WTC11 (cell line): Measurements from ENCODE around the gene CYGB. TPM values are rescaled to one million over a fixed set of nuclear protein-coding genes. Genes with fewer than 3 reads are reported as not detected.
A peak's percentile ranks its signal among the peaks of the same experiment; 100 is the strongest.

ENCODE experiments used
- ATAC-seq: fragments of 200-7000 bp; cut with Tn5 transposase; 2 replicates; pipeline ENCODE4 v1.10.0; 2021; ENCODE audit warnings: mild to moderate bottlenecking, moderate library complexity
- CTCF ChIA-PET: fragments of 300-600 bp; sonication (Branson Sonifier 250); formaldehyde crosslinking; loops from one replicate; lab custom pipeline; 2021; ENCODE audit warnings: antibody characterized with exemption; lab: Charles Lee
- POLR2A ChIA-PET: fragments of 350-600 bp; sonication (Branson Sonifier 250); formaldehyde crosslinking; loops from one replicate; lab custom pipeline; 2021; ENCODE audit warnings: antibody characterized with exemption; lab: Charles Lee
- DNase-seq: peaks from one replicate; pipeline ENCODE4 v3.0.0; 2021; ENCODE audit warnings: low spot score
- H3K27ac Mint-ChIP-seq: 2 replicates; pipeline ENCODE4 v1.8.0; 2021; ENCODE audit warnings: mixed read lengths
- H3K27me3 Mint-ChIP-seq: 2 replicates; pipeline ENCODE4 v1.8.0; 2021; ENCODE audit warnings: low read depth, mild to moderate bottlenecking, moderate library complexity, mixed read lengths
- H3K36me3 Mint-ChIP-seq: 2 replicates; pipeline ENCODE4 v1.8.0; 2021; ENCODE audit warnings: mixed read lengths
- H3K4me1 Mint-ChIP-seq: 2 replicates; pipeline ENCODE4 v1.8.0; 2022; ENCODE audit warnings: mixed read lengths
- H3K4me3 Mint-ChIP-seq: 2 replicates; pipeline ENCODE4 v1.8.0; 2021; ENCODE audit warnings: mild to moderate bottlenecking, moderate library complexity, mixed read lengths
- H3K9me3 Mint-ChIP-seq: 2 replicates; pipeline ENCODE4 v1.8.0; 2021; ENCODE audit warnings: mixed read lengths
- CBFB ChIP-seq: sonication (generic); formaldehyde crosslinking; IDR thresholded peaks from 2 replicates; pipeline ENCODE4 v1.8.1; 2022; ENCODE audit warnings: mild to moderate bottlenecking, low read depth, missing genetic modification reagents
- FOXP1 ChIP-seq: sonication (generic); formaldehyde crosslinking; IDR thresholded peaks from 2 replicates; pipeline ENCODE4 v1.8.0; 2022; ENCODE audit warnings: missing genetic modification reagents, mild to moderate bottlenecking, moderate library complexity, borderline replicate concordance
- GABPB1 ChIP-seq: sonication (generic); formaldehyde crosslinking; IDR thresholded peaks from 2 replicates; pipeline ENCODE4 v1.8.1; 2023; ENCODE audit warnings: mild to moderate bottlenecking, missing genetic modification reagents
- GRHL2 ChIP-seq: fragments of 250-450 bp; sonication (Bioruptor Pico); IDR thresholded peaks from 2 replicates; pipeline ENCODE4 v1.8.0; 2022; ENCODE audit warnings: mild to moderate bottlenecking, moderate library complexity; ENCODE audit not compliant: insufficient replicate concordance, severe bottlenecking
- GTF2I ChIP-seq: fragments of 250-450 bp; sonication (Bioruptor Pico); conservative IDR thresholded peaks from 2 replicates; pipeline ENCODE4 v1.4.0; 2021; ENCODE audit warnings: mild to moderate bottlenecking
- MXD4 ChIP-seq: fragments of 250-450 bp; sonication (Bioruptor Pico); IDR thresholded peaks from 2 replicates; pipeline ENCODE4 v1.8.0; 2021; ENCODE audit warnings: mild to moderate bottlenecking, moderate library complexity, borderline replicate concordance
- MYBL2 ChIP-seq: sonication (generic); formaldehyde crosslinking; IDR thresholded peaks from 2 replicates; pipeline ENCODE4 v1.8.1; 2023; ENCODE audit warnings: mild to moderate bottlenecking, moderate library complexity, missing genetic modification reagents
- NFE2L1 ChIP-seq: sonication (generic); formaldehyde crosslinking; IDR thresholded peaks from 2 replicates; pipeline ENCODE4 v1.8.1; 2023; ENCODE audit warnings: missing genetic modification reagents
- NFYB ChIP-seq: sonication (generic); formaldehyde crosslinking; conservative IDR thresholded peaks from 2 replicates; pipeline ENCODE4 v1.8.0; 2022; ENCODE audit warnings: low read depth, missing genetic modification reagents
- RELA ChIP-seq: sonication (generic); formaldehyde crosslinking; IDR thresholded peaks from 2 replicates; pipeline ENCODE4 v1.8.1; 2022; ENCODE audit warnings: missing genetic modification reagents, mild to moderate bottlenecking, borderline replicate concordance
- RORB ChIP-seq: fragments of 250-450 bp; sonication (Bioruptor Pico); IDR thresholded peaks from 2 replicates; pipeline ENCODE4 v1.9.0; 2021; ENCODE audit warnings: mild to moderate bottlenecking
- TEAD4 ChIP-seq: sonication (generic); formaldehyde crosslinking; IDR thresholded peaks from 2 replicates; pipeline ENCODE4 v1.8.0; 2022; ENCODE audit warnings: mild to moderate bottlenecking, missing genetic modification reagents
- total RNA-seq: library from RNA; stranded (reverse); gene quantifications from 3 replicates; pipeline ENCODE4 v1.2.3, GENCODE V29; 2021
- TF ChIP-seq, protein P1 (sequence below): sonication (generic); formaldehyde crosslinking; conservative IDR thresholded peaks from 2 replicates; pipeline ENCODE4 v1.8.1; 2022; ENCODE audit warnings: mild to moderate bottlenecking, missing genetic modification reagents
- TF ChIP-seq, protein P2 (sequence below): sonication (generic); formaldehyde crosslinking; IDR thresholded peaks from 2 replicates; pipeline ENCODE4 v1.8.0; 2023; ENCODE audit warnings: mild to moderate bottlenecking, missing genetic modification reagents
- TF ChIP-seq, protein P3 (sequence below): sonication (generic); formaldehyde crosslinking; IDR thresholded peaks from 2 replicates; pipeline ENCODE4 v1.8.1; 2023; ENCODE audit warnings: mild to moderate bottlenecking, missing genetic modification reagents, moderate library complexity
- TF ChIP-seq, protein P4 (sequence below): sonication (generic); formaldehyde crosslinking; IDR thresholded peaks from 2 replicates; pipeline ENCODE4 v1.8.0; 2022; ENCODE audit warnings: mild to moderate bottlenecking, missing genetic modification reagents
- TF ChIP-seq, protein P5 (sequence below): sonication (generic); formaldehyde crosslinking; IDR thresholded peaks from 2 replicates; pipeline ENCODE4 v1.8.0; 2022; ENCODE audit warnings: mild to moderate bottlenecking, missing genetic modification reagents
- TF ChIP-seq, protein P6 (sequence below): sonication (generic); formaldehyde crosslinking; IDR thresholded peaks from 2 replicates; pipeline ENCODE4 v1.8.1; 2022; ENCODE audit warnings: mild to moderate bottlenecking, missing genetic modification reagents, moderate library complexity, borderline replicate concordance
- TF ChIP-seq, protein P7 (sequence below): sonication (generic); formaldehyde crosslinking; IDR thresholded peaks from 2 replicates; pipeline ENCODE4 v1.8.0; 2023; ENCODE audit warnings: missing genetic modification reagents, mild to moderate bottlenecking, borderline replicate concordance
- TF ChIP-seq, protein P8 (sequence below): fragments of 250-450 bp; sonication (Bioruptor Pico); IDR thresholded peaks from 2 replicates; pipeline ENCODE4 v2.1.2; 2022; ENCODE audit warnings: mild to moderate bottlenecking, moderate library complexity
- TF ChIP-seq, protein P9 (sequence below): fragments of 250-450 bp; sonication (Bioruptor Pico); IDR thresholded peaks from 2 replicates; pipeline ENCODE4 v1.8.0; 2021; ENCODE audit warnings: mild to moderate bottlenecking

CYGB gene
- total RNA-seq, 1 experiment from 2014 or later: 3.6 TPM

DNA sequence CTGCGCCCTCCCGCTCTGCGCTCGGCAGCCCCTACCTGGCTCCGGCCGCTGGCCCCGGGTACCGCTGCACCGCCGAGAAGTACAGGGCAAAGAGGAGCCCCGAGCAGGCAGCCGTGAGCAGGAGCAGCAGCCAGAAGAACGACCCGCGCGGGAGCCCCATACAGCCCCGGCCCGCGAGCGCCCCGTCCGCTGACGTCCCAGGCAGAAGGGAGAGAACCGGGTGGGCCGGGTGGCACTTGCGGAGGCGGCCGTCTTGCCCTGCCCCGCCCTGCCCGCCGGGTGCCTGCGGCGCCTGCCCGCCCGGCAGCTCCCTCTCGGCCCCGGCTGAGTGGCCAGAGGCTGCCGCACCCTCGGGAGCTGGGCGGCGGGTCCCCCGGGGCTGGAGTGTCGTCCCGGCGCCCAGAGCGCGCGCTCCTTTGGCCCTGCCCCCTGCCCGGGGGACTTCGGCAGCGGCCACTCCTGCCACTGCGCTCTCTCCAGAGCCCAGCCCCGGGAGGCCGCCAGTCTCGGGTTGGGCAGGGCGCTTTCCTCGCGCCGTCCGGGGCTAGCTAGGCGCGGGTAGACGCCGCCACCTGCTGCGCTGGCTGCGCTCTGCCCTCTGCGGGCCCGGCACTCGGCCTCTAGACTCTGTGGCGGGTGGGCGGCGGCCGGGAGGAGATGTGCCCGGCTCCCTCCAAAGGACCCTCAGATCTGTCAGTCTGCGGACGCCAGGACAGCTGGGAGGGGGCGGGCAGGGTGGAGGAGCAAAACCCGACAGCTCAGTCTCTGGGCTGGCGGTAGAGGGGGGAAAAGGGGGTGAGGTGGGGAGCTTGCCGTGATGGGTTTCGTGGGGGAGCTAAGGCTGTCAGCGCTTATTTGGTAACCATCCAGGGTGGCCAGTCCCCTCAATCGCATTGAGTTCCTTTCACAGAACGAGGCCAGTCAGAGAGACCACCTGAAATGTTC, 48.4 kb upstream of the CYGB start, which contains the start of gene ST6GALNAC2:
ST6GALNAC2 (minus strand) TSS at position 212 of the 945 bp plus-strand sequence; CDS start at position 160, 52 bp downstream.
- peaks cover 84% of the 10 kb centered on the region for H3K27me3 Mint-ChIP-seq
- H3K27ac Mint-ChIP-seq: no peak within 1 kb of the TSS
- no peaks in the 10 kb centered on the region for H3K9me3 Mint-ChIP-seq
- POLR2A ChIA-PET: interaction anchor here (0.9 kb wide), 1 partner anchor 19 kb away, joined by 3 read pairs; no protein-coding TSS in a partner anchor
- peaks cover 19% of the 10 kb centered on the region for H3K4me1 Mint-ChIP-seq
- DNase-seq (peak; percentile 40), ATAC-seq (peak; percentile 34)
- peak within 1 kb of the TSS; percentile 71 for H3K4me3 Mint-ChIP-seq
- H3K36me3 Mint-ChIP-seq: no peaks in the 10 kb centered on the region
- CTCF ChIA-PET: interaction anchor here (0.6 to 3.8 kb wide), 10 partner anchors 8 to 96 kb away, joined by 3 to 17 read pairs (median 6); no protein-coding TSS in a partner anchor
- TF ChIP-seq MYBL2: 0 out of 2 replicates have a peak, but pooled peaks have one; percentile 44
- peak; percentile 66; the same call in 1 of the 2 replicates for TF ChIP-seq FOXP1 (CRISPR knock-in tag)
- TF ChIP-seq MXD4 (CRISPR knock-in tag): no peak
- TF ChIP-seq RELA (CRISPR knock-in tag): no peak
- TF ChIP-seq, protein P1, sequence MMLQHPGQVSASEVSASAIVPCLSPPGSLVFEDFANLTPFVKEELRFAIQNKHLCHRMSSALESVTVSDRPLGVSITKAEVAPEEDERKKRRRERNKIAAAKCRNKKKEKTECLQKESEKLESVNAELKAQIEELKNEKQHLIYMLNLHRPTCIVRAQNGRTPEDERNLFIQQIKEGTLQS (CRISPR knock-in tag): no peak
- TF ChIP-seq, protein P2, sequence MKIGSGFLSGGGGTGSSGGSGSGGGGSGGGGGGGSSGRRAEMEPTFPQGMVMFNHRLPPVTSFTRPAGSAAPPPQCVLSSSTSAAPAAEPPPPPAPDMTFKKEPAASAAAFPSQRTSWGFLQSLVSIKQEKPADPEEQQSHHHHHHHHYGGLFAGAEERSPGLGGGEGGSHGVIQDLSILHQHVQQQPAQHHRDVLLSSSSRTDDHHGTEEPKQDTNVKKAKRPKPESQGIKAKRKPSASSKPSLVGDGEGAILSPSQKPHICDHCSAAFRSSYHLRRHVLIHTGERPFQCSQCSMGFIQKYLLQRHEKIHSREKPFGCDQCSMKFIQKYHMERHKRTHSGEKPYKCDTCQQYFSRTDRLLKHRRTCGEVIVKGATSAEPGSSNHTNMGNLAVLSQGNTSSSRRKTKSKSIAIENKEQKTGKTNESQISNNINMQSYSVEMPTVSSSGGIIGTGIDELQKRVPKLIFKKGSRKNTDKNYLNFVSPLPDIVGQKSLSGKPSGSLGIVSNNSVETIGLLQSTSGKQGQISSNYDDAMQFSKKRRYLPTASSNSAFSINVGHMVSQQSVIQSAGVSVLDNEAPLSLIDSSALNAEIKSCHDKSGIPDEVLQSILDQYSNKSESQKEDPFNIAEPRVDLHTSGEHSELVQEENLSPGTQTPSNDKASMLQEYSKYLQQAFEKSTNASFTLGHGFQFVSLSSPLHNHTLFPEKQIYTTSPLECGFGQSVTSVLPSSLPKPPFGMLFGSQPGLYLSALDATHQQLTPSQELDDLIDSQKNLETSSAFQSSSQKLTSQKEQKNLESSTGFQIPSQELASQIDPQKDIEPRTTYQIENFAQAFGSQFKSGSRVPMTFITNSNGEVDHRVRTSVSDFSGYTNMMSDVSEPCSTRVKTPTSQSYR (CRISPR knock-in tag): no peak
- TF ChIP-seq NFYB (CRISPR knock-in tag): no peak
- TF ChIP-seq NFE2L1 (CRISPR knock-in tag): no peak
- TF ChIP-seq TEAD4: no peak
- TF ChIP-seq GRHL2 (CRISPR knock-in tag): no peak
- TF ChIP-seq CBFB (CRISPR knock-in tag): no peak
- TF ChIP-seq, protein P3, sequence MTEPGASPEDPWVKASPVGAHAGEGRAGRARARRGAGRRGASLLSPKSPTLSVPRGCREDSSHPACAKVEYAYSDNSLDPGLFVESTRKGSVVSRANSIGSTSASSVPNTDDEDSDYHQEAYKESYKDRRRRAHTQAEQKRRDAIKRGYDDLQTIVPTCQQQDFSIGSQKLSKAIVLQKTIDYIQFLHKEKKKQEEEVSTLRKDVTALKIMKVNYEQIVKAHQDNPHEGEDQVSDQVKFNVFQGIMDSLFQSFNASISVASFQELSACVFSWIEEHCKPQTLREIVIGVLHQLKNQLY: no peak
- TF ChIP-seq, protein P4, sequence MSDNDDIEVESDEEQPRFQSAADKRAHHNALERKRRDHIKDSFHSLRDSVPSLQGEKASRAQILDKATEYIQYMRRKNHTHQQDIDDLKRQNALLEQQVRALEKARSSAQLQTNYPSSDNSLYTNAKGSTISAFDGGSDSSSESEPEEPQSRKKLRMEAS (CRISPR knock-in tag): no peak
- TF ChIP-seq, protein P5, sequence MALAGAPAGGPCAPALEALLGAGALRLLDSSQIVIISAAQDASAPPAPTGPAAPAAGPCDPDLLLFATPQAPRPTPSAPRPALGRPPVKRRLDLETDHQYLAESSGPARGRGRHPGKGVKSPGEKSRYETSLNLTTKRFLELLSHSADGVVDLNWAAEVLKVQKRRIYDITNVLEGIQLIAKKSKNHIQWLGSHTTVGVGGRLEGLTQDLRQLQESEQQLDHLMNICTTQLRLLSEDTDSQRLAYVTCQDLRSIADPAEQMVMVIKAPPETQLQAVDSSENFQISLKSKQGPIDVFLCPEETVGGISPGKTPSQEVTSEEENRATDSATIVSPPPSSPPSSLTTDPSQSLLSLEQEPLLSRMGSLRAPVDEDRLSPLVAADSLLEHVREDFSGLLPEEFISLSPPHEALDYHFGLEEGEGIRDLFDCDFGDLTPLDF: no peak
- TF ChIP-seq GTF2I (CRISPR knock-in tag): no peak
- TF ChIP-seq, protein P6, sequence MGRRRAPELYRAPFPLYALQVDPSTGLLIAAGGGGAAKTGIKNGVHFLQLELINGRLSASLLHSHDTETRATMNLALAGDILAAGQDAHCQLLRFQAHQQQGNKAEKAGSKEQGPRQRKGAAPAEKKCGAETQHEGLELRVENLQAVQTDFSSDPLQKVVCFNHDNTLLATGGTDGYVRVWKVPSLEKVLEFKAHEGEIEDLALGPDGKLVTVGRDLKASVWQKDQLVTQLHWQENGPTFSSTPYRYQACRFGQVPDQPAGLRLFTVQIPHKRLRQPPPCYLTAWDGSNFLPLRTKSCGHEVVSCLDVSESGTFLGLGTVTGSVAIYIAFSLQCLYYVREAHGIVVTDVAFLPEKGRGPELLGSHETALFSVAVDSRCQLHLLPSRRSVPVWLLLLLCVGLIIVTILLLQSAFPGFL (CRISPR knock-in tag): no peak
- peak; percentile 26; the same call in 1 of the 2 replicates for TF ChIP-seq GABPB1
- TF ChIP-seq, protein P7, sequence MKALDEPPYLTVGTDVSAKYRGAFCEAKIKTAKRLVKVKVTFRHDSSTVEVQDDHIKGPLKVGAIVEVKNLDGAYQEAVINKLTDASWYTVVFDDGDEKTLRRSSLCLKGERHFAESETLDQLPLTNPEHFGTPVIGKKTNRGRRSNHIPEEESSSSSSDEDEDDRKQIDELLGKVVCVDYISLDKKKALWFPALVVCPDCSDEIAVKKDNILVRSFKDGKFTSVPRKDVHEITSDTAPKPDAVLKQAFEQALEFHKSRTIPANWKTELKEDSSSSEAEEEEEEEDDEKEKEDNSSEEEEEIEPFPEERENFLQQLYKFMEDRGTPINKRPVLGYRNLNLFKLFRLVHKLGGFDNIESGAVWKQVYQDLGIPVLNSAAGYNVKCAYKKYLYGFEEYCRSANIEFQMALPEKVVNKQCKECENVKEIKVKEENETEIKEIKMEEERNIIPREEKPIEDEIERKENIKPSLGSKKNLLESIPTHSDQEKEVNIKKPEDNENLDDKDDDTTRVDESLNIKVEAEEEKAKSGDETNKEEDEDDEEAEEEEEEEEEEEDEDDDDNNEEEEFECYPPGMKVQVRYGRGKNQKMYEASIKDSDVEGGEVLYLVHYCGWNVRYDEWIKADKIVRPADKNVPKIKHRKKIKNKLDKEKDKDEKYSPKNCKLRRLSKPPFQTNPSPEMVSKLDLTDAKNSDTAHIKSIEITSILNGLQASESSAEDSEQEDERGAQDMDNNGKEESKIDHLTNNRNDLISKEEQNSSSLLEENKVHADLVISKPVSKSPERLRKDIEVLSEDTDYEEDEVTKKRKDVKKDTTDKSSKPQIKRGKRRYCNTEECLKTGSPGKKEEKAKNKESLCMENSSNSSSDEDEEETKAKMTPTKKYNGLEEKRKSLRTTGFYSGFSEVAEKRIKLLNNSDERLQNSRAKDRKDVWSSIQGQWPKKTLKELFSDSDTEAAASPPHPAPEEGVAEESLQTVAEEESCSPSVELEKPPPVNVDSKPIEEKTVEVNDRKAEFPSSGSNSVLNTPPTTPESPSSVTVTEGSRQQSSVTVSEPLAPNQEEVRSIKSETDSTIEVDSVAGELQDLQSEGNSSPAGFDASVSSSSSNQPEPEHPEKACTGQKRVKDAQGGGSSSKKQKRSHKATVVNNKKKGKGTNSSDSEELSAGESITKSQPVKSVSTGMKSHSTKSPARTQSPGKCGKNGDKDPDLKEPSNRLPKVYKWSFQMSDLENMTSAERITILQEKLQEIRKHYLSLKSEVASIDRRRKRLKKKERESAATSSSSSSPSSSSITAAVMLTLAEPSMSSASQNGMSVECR (CRISPR knock-in tag): no peak
- TF ChIP-seq, protein P8, sequence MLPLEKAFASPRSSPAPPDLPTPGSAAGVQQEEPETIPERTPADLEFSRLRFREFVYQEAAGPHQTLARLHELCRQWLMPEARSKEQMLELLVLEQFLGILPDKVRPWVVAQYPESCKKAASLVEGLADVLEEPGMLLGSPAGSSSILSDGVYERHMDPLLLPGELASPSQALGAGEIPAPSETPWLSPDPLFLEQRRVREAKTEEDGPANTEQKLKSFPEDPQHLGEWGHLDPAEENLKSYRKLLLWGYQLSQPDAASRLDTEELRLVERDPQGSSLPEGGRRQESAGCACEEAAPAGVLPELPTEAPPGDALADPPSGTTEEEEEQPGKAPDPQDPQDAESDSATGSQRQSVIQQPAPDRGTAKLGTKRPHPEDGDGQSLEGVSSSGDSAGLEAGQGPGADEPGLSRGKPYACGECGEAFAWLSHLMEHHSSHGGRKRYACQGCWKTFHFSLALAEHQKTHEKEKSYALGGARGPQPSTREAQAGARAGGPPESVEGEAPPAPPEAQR (CRISPR knock-in tag): no peak
- no peak for TF ChIP-seq RORB (CRISPR knock-in tag)
- TF ChIP-seq, protein P9, sequence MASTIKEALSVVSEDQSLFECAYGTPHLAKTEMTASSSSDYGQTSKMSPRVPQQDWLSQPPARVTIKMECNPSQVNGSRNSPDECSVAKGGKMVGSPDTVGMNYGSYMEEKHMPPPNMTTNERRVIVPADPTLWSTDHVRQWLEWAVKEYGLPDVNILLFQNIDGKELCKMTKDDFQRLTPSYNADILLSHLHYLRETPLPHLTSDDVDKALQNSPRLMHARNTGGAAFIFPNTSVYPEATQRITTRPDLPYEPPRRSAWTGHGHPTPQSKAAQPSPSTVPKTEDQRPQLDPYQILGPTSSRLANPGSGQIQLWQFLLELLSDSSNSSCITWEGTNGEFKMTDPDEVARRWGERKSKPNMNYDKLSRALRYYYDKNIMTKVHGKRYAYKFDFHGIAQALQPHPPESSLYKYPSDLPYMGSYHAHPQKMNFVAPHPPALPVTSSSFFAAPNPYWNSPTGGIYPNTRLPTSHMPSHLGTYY (CRISPR knock-in tag): no peak
